Adrenal gland (tissue), 5 donors: ENCODE results near the gene STX4.

Experiments used
- POLR2A ChIP-seq, 2 donors: fragments of 450-650 bp; IDR thresholded peaks; one replicate each; pipeline ENCODE4 v1.6.1; 2017; ENCODE audit warnings: antibody characterized with exemption in 2 of 2, mild to moderate bottlenecking in 2 of 2, moderate library complexity in 1 of 2
- TF ChIP-seq, protein P1 (sequence below), 6 experiments: fragments of 450-650 bp in 4 of 6; fragments of 200-600 bp in 2 of 6; sonication (generic) in 1 of 6; IDR thresholded peaks; 1 replicate in 5 of 6; 2 replicates in 1 of 6; pipeline versions ENCODE4 v1.5.1 to v1.8.0; 2016 to 2021; ENCODE audit warnings: antibody characterized with exemption in 6 of 6, mild to moderate bottlenecking in 2 of 6, moderate library complexity in 1 of 6
- donor health status: DM: no; HTN: no; CAD: no.

DNA sequence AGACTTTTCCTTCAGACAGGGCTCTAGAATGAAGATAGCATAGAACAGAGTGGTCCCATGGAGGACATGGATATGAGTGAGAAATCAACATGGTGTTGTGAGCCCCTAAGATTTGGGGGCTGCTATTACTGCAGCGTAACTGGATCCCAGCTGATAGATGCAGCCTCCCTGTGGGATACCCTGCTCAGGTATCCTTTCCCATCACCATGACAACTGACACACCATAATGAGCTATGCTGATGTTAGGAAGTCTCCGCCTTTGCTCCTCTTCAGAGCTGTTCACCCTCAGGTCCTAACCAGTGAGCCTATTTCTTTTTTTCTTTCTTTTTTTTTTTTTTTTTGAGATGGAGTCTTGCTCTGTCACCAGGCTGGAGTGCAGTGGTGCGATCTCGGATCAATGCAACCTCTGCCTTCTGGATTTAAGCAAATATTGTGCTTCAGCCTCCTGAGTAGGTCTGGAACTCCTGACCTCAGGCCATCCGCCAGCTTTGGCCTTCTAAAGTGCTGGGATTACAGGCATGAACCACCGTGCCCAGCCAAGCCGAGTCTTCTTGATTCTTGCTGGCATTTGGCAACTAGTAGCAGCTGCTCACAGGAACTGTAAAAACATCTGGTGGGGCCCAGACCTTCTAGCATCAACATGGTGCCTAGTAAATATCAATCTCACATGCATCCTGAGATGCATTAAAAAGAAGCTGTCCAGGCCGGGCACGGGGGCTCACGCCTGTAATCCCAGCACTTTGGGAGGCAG lies 17.1 kb downstream of the STX4 start:
- TF ChIP-seq, protein P1, sequence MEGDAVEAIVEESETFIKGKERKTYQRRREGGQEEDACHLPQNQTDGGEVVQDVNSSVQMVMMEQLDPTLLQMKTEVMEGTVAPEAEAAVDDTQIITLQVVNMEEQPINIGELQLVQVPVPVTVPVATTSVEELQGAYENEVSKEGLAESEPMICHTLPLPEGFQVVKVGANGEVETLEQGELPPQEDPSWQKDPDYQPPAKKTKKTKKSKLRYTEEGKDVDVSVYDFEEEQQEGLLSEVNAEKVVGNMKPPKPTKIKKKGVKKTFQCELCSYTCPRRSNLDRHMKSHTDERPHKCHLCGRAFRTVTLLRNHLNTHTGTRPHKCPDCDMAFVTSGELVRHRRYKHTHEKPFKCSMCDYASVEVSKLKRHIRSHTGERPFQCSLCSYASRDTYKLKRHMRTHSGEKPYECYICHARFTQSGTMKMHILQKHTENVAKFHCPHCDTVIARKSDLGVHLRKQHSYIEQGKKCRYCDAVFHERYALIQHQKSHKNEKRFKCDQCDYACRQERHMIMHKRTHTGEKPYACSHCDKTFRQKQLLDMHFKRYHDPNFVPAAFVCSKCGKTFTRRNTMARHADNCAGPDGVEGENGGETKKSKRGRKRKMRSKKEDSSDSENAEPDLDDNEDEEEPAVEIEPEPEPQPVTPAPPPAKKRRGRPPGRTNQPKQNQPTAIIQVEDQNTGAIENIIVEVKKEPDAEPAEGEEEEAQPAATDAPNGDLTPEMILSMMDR (IDR thresholded peaks at IDR 0.05) = no peak
- TF ChIP-seq POLR2A (IDR thresholded peaks at IDR 0.05) = no peak
